Tibial nerve (tissue), 4 donors: ENCODE measurements around the gene ITGA1. TPM values are rescaled to one million over a fixed set of nuclear protein-coding genes. Genes with fewer than 3 reads are reported as not detected.

Experiments used
- DNase-seq, 2 donors: peaks; one replicate each; pipeline ENCODE4 v3.0.0-alpha.2; 2019; ENCODE audit warnings: low spot score in 2 of 2
- H3K27ac ChIP-seq, 4 donors: fragments of 200-600 bp; sonication (generic) in 3 of 4; one replicate each; pipeline ENCODE4 v1.5.1; 2017 to 2019; ENCODE audit warnings: mild to moderate bottlenecking in 1 of 4
- H3K27me3 ChIP-seq, 2 donors: fragments of 200-600 bp; sonication (generic) in 1 of 2; one replicate each; pipeline versions ENCODE4 v1.5.1 to v1.6.0; 2017 to 2019
- H3K36me3 ChIP-seq, 3 donors: fragments of 200-600 bp; sonication (generic); one replicate each; pipeline ENCODE4 v1.5.1; 2018 to 2019
- H3K4me1 ChIP-seq, 4 donors: fragments of 200-600 bp; sonication (generic) in 3 of 4; one replicate each; pipeline ENCODE4 v1.5.1; 2017 to 2019
- H3K4me3 ChIP-seq, 4 donors: fragments of 200-600 bp; sonication (generic) in 3 of 4; one replicate each; pipeline ENCODE4 v1.5.1; 2017 to 2019; ENCODE audit warnings: mild to moderate bottlenecking in 1 of 4, moderate library complexity in 1 of 4
- H3K9me3 ChIP-seq, 4 donors: fragments of 200-600 bp; sonication (generic) in 3 of 4; one replicate each; pipeline ENCODE4 v1.5.1; 2017 to 2019
- EP300 ChIP-seq, 2 donors: sonication (generic); formaldehyde crosslinking; IDR thresholded peaks; one replicate each; pipeline ENCODE4 v1.6.1; 2017; ENCODE audit warnings: antibody characterized with exemption in 2 of 2, mild to moderate bottlenecking in 1 of 2
- POLR2A ChIP-seq, 2 donors: fragments of 450-650 bp; IDR thresholded peaks; one replicate each; pipeline ENCODE4 v1.6.1; 2017; ENCODE audit warnings: antibody characterized with exemption in 2 of 2, mild to moderate bottlenecking in 2 of 2, moderate library complexity in 2 of 2
- WGBS, 2 donors: methylation state at CpG; one replicate each; pipeline ENCODE4 v1.1.5; 2018; 5-methylcytosine and 5-hydroxymethylcytosine counted together
- total RNA-seq, 4 donors: library from RNA; depleted of rRNA; stranded (reverse); fragments of >200 nt; gene quantifications; one replicate each; pipeline ENCODE4 v1.1.0, GENCODE V29; 2016
- TF ChIP-seq, protein P1 (sequence below), 5 experiments: fragments of 200-600 bp in 3 of 5; fragments of 450-650 bp in 2 of 5; sonication (generic) in 3 of 5; IDR thresholded peaks; one replicate each; pipeline ENCODE4 v1.5.1; 2016 to 2019; ENCODE audit warnings: antibody characterized with exemption in 5 of 5, mild to moderate bottlenecking in 3 of 5, moderate library complexity in 2 of 5

The ITGA1 gene
- total RNA-seq, 4 donors from 2014 or later, result 26.8 to 62.5 (median 27.7) TPM

DNA sequence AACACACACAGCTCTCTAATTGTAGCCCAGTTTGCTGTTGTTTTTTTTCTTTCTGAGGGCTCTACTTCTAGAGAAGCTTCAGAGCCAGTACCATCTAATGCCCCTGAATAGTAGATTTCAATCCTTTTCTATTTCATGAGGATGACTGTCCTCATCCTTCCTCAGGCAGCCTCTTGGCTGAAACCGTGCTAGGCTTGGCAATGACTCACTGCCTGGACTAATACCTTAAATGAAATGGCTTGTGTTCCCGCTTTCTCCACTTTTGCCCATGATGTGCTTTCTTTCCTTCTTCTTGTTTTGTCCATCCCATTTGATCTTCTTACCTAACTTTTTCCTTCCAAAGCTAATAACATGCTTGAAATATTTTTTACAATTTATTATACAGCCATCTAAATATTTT lies 80.1 kb downstream of the ITGA1 start:
- Histone ChIP-seq H3K27ac (peak overlapping the region in 2 of 4 donors; percentile 30 to 42), H3K36me3 (no peaks in the 10 kb centered on the region), H3K4me1 (peaks cover 0 to 53% (median 12%) of the 10 kb centered on the region in 4 donors), H3K4me3 (no peak overlapping the region), H3K27me3 (no peaks in the 10 kb centered on the region), H3K9me3 (no peaks in the 10 kb centered on the region)
- DNase-seq, result no peak
- WGBS, 2 donors, result 73 to 77% methylated on average over 2 of the region's 2 CpGs
- TF ChIP-seq POLR2A (IDR thresholded peaks at IDR 0.05), result no peak
- TF ChIP-seq EP300 (IDR thresholded peaks at IDR 0.05), result no peak
- TF ChIP-seq, protein P1, sequence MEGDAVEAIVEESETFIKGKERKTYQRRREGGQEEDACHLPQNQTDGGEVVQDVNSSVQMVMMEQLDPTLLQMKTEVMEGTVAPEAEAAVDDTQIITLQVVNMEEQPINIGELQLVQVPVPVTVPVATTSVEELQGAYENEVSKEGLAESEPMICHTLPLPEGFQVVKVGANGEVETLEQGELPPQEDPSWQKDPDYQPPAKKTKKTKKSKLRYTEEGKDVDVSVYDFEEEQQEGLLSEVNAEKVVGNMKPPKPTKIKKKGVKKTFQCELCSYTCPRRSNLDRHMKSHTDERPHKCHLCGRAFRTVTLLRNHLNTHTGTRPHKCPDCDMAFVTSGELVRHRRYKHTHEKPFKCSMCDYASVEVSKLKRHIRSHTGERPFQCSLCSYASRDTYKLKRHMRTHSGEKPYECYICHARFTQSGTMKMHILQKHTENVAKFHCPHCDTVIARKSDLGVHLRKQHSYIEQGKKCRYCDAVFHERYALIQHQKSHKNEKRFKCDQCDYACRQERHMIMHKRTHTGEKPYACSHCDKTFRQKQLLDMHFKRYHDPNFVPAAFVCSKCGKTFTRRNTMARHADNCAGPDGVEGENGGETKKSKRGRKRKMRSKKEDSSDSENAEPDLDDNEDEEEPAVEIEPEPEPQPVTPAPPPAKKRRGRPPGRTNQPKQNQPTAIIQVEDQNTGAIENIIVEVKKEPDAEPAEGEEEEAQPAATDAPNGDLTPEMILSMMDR (IDR thresholded peaks at IDR 0.05), result no peak

DNA sequence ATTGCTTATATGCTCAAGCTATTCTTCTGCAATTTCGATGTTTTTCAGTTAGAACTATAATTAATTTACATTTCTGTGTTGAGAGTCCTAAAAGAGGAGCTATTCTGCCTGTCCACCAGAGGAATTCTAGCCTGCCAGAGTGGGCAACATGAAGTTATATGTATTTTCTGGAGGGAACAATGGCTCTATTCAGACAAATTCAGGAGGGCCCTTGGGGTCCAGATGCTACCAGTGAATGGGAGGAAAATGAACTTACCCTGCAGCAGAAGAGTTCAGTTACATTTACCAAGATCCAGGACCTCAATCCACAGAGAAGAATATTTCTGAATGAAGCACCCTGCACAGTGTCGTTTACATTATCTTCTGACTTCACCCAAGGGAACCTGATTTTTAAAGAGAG lies 80.7 kb downstream of the ITGA1 start:
- 39 to 45% methylated on average over 2 of the region's 2 CpGs for WGBS, 2 donors
- TF ChIP-seq EP300 (IDR thresholded peaks at IDR 0.05) (no peak), POLR2A (IDR thresholded peaks at IDR 0.05) (no peak)
- TF ChIP-seq, protein P1 (IDR thresholded peaks at IDR 0.05), result no peak
- Histone ChIP-seq H3K27me3 (no peaks in the 10 kb centered on the region), H3K9me3 (no peaks in the 10 kb centered on the region), H3K4me3 (no peak overlapping the region), H3K36me3 (no peaks in the 10 kb centered on the region), H3K27ac (no peak overlapping the region), H3K4me1 (peaks cover 0 to 47% (median 11%) of the 10 kb centered on the region in 4 donors)
- DNase-seq, result no peak

DNA sequence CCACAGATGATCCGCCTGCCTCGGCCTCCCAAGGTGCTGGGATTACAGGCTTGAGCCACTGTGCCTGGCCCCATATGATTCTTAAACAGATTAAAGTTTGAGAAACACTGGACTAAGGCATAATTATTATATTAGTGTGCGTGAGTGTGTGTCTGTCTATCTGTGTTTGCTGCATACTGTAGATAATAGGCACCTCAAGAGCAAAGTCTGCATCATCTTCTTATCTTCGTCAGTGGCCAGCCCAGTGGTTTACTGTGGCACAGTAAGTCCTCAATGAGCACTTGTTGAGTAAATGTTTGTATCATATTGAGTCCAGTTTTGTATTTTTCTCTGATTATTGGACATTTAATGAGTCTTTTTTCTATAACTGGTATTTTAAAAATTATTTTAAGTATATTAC lies 81.7 kb downstream of the ITGA1 start:
- no peak overlapping the region for H3K4me3 ChIP-seq
- H3K27ac ChIP-seq, result no peak overlapping the region
- H3K4me1 ChIP-seq, result peaks cover 0 to 38% (median 8%) of the 10 kb centered on the region in 4 donors
- no peaks in the 10 kb centered on the region for H3K9me3 ChIP-seq
- H3K36me3 ChIP-seq, result no peaks in the 10 kb centered on the region
- DNase-seq, result no peak
- TF ChIP-seq EP300 (IDR thresholded peaks at IDR 0.05) (no peak), POLR2A (IDR thresholded peaks at IDR 0.05) (no peak)
- TF ChIP-seq, protein P1 (IDR thresholded peaks at IDR 0.05), result no peak
- H3K27me3 ChIP-seq, result no peaks in the 10 kb centered on the region
- 92 to 95% methylated on average over 4 of the region's 4 CpGs for WGBS, 2 donors

DNA sequence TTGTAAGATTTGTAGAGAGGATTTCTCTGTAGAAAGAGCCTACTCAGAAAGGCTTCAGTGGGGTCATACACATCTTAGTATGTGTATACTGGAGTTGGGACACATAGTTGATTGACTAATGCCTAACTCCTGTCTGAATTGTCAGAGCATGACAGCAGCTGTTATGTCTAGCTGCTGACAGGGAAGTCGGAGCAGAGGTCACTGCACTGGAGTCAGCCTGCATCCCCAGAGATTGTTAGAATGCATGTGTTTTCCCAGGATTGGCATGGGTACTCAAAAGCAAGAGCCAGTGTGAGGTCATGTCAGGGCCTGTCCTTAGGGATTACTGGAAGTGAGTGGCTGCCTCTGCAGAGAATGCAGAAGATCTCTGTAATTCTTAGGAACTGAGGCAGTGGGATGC lies 82.7 kb downstream of the ITGA1 start:
- DNase-seq, result no peak
- TF ChIP-seq EP300 (IDR thresholded peaks at IDR 0.05) (peak in 1 of 2 donors; percentile 25), POLR2A (IDR thresholded peaks at IDR 0.05) (no peak)
- TF ChIP-seq, protein P1 (IDR thresholded peaks at IDR 0.05), result no peak
- no peak overlapping the region for H3K4me3 ChIP-seq
- H3K9me3 ChIP-seq, result no peaks in the 10 kb centered on the region
- no peak overlapping the region for H3K27ac ChIP-seq
- 13 to 16% methylated on average over 1 of the region's 1 CpG for WGBS, 2 donors
- no peaks in the 10 kb centered on the region for H3K27me3 ChIP-seq
- H3K36me3 ChIP-seq, result no peaks in the 10 kb centered on the region
- peaks cover 0 to 27% (median 7%) of the 10 kb centered on the region in 4 donors for H3K4me1 ChIP-seq

DNA sequence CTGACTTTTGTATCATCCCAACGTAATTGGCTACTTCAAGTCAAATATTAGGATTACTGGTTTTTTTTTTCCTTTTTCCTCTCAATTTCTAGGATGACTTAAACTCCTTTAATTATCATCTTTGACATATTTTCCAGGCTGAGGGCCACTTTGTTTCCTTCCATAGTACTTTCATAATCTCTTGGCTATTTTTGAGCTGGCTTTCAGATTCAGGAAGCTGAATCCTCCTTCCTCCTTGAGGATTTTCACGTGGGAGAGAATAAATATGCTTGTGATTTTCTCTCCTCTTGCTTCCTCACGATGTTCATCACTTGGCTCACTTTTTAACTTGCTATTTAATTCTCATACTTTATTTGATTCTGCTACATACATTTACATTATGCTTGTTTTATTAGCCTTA lies 88.1 kb downstream of the ITGA1 start:
- Histone ChIP-seq H3K27ac (no peak overlapping the region), H3K36me3 (peaks cover 0 to 2% (median 0%) of the 10 kb centered on the region in 3 donors), H3K4me3 (no peak overlapping the region), H3K4me1 (peaks cover 0 to 1% (median 0%) of the 10 kb centered on the region in 4 donors), H3K9me3 (no peaks in the 10 kb centered on the region), H3K27me3 (no peaks in the 10 kb centered on the region)
- no peak for DNase-seq
- TF ChIP-seq POLR2A (IDR thresholded peaks at IDR 0.05), result no peak
- TF ChIP-seq EP300 (IDR thresholded peaks at IDR 0.05), result no peak
- TF ChIP-seq, protein P1 (IDR thresholded peaks at IDR 0.05), result no peak
- WGBS, 2 donors, result 50 to 53% methylated on average over 3 of the region's 3 CpGs
